ENCODE data around the gene ANO7.

ANO7 gene

DNA sequence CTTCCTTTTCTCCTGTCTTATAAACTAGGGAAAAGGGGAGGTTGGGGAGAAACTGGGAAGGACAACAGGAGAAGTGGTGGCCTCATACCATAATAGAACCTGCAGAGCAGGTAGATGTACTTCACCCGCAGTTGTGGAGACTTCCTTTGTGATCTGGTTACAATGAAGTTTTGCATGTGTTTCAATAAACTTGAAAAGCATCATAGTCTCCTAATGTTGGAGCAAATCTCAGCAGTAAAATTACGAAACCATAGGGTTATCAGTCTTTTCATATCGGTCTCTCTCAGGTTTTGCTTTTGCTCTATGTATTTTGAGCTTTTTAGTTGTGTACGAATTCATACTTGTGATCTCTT lies 30.5 kb downstream of the ANO7 start:
- Histone ChIP-seq H3K9me3 (ENCODE audit: low read length) (0 out of 2 replicates have a peak, but pooled peaks cover 3% of the 10 kb centered on the region), H3K79me2 (ENCODE audit: insufficient read depth, low read length) (no peaks in the 10 kb centered on the region), H2AFZ (ENCODE audit: low read length) (no peak overlapping the region), H3K36me3 (ENCODE audit: insufficient read depth, low read length) (no peaks in the 10 kb centered on the region), H3K4me1 (ENCODE audit: insufficient read depth, low read length, severe bottlenecking) (peaks cover 20% of the 10 kb centered on the region), H3K4me2 (ENCODE audit: low read length) (peak overlapping the region; percentile 73), H3K27ac (ENCODE audit: low read depth, low read length, poor library complexity, severe bottlenecking) (no peak overlapping the region), H3K27me3 (ENCODE audit: insufficient read depth, low read length) (no peaks in the 10 kb centered on the region), H3F3A (ENCODE audit: insufficient read depth, low read length) (0 out of 2 replicates have a peak, but pooled peaks cover 4% of the 10 kb centered on the region), H3K9ac (ENCODE audit: low read length) (peak overlapping the region; percentile 31; the same call in 1 of the 2 replicates), H3K4me3 (ENCODE audit: low read depth, low read length, poor library complexity, severe bottlenecking) (peak overlapping the region; percentile 53), H4K20me1 (ENCODE audit: insufficient read depth, low read length) (no peaks in the 10 kb centered on the region), H3K9me2 (ENCODE audit: low read depth, low read length) (no peaks in the 10 kb centered on the region)
- TF ChIP-seq, protein P1, sequence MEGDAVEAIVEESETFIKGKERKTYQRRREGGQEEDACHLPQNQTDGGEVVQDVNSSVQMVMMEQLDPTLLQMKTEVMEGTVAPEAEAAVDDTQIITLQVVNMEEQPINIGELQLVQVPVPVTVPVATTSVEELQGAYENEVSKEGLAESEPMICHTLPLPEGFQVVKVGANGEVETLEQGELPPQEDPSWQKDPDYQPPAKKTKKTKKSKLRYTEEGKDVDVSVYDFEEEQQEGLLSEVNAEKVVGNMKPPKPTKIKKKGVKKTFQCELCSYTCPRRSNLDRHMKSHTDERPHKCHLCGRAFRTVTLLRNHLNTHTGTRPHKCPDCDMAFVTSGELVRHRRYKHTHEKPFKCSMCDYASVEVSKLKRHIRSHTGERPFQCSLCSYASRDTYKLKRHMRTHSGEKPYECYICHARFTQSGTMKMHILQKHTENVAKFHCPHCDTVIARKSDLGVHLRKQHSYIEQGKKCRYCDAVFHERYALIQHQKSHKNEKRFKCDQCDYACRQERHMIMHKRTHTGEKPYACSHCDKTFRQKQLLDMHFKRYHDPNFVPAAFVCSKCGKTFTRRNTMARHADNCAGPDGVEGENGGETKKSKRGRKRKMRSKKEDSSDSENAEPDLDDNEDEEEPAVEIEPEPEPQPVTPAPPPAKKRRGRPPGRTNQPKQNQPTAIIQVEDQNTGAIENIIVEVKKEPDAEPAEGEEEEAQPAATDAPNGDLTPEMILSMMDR (IDR thresholded peaks at IDR 0.05; ENCODE audit: low read length): peak; percentile 21; the same call in 1 of the 2 replicates
- no peak for TF ChIP-seq EZH2 (IDR thresholded peaks at IDR 0.05; ENCODE audit: borderline replicate concordance, low read length)

DNA sequence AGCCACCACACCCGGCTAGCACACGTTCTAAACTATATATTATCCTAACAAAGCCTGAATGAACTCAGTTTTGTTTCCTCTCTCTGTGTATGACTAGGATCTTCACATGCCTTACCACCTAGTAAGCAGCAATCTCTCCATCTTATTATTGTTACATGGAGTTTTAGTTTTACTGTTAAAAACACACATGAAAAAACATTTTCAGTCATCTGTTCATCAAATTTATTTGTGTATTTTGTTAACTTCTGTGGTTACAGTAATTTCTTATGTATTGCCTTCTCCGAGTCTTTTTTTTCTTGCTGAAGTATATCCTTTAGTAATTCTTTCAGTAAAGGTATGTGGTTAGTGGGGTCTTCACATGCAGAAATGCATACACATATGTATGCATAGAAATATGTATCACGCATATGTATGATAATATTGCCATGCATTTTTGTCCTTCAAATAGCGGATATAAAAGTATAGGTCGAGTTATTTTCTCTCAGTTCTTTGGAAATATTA lies 31.4 kb downstream of the ANO7 start:
- H3K9ac ChIP-seq (ENCODE audit: low read length): no peak overlapping the region
- no peaks in the 10 kb centered on the region for H3K27me3 ChIP-seq (ENCODE audit: insufficient read depth, low read length)
- no peaks in the 10 kb centered on the region for H3K9me2 ChIP-seq (ENCODE audit: low read depth, low read length)

GRCh38 chr2:241223211-241224017 lies 34.9 kb downstream of the ANO7 start:
- no peak overlapping the region for H3K4me2 ChIP-seq (ENCODE audit: low read length)
- H3K4me3 ChIP-seq (ENCODE audit: low read depth, low read length, poor library complexity, severe bottlenecking): no peak overlapping the region
- H3K79me2 ChIP-seq (ENCODE audit: insufficient read depth, low read length): no peaks in the 10 kb centered on the region
- 0 out of 2 replicates have a peak, but pooled peaks cover 4% of the 10 kb centered on the region for H3F3A ChIP-seq (ENCODE audit: insufficient read depth, low read length)
- no peak overlapping the region for H3K9ac ChIP-seq (ENCODE audit: low read length)
- no peaks in the 10 kb centered on the region for H3K27me3 ChIP-seq (ENCODE audit: insufficient read depth, low read length)
- H4K20me1 ChIP-seq (ENCODE audit: insufficient read depth, low read length): no peaks in the 10 kb centered on the region
- H3K27ac ChIP-seq (ENCODE audit: low read depth, low read length, poor library complexity, severe bottlenecking): no peak overlapping the region
- H3K4me1 ChIP-seq (ENCODE audit: insufficient read depth, low read length, severe bottlenecking): peaks cover 13% of the 10 kb centered on the region
- H3K9me3 ChIP-seq (ENCODE audit: low read length): 0 out of 2 replicates have a peak, but pooled peaks cover 3% of the 10 kb centered on the region
- H2AFZ ChIP-seq (ENCODE audit: low read length): no peak overlapping the region
- TF ChIP-seq, protein P1 (IDR thresholded peaks at IDR 0.05; ENCODE audit: low read length): no peak
- no peak for TF ChIP-seq EZH2 (IDR thresholded peaks at IDR 0.05; ENCODE audit: borderline replicate concordance, low read length)
- no peaks in the 10 kb centered on the region for H3K9me2 ChIP-seq (ENCODE audit: low read depth, low read length)
- peaks cover 25% of the 10 kb centered on the region for H3K36me3 ChIP-seq (ENCODE audit: insufficient read depth, low read length)

More for the DNA sequence above, 31.4 kb downstream of the ANO7 start:
- Histone ChIP-seq H3K9me3 (ENCODE audit: low read length) (0 out of 2 replicates have a peak, but pooled peaks cover 3% of the 10 kb centered on the region), H3K4me2 (ENCODE audit: low read length) (no peak overlapping the region), H3K79me2 (ENCODE audit: insufficient read depth, low read length) (no peaks in the 10 kb centered on the region), H3K36me3 (ENCODE audit: insufficient read depth, low read length) (no peaks in the 10 kb centered on the region; the same call in 1 of the 2 replicates), H3F3A (ENCODE audit: insufficient read depth, low read length) (0 out of 2 replicates have a peak, but pooled peaks cover 4% of the 10 kb centered on the region), H4K20me1 (ENCODE audit: insufficient read depth, low read length) (no peaks in the 10 kb centered on the region), H2AFZ (ENCODE audit: low read length) (no peak overlapping the region), H3K4me3 (ENCODE audit: low read depth, low read length, poor library complexity, severe bottlenecking) (no peak overlapping the region), H3K27ac (ENCODE audit: low read depth, low read length, poor library complexity, severe bottlenecking) (no peak overlapping the region), H3K4me1 (ENCODE audit: insufficient read depth, low read length, severe bottlenecking) (peaks cover 20% of the 10 kb centered on the region)
- TF ChIP-seq, protein P1 (IDR thresholded peaks at IDR 0.05; ENCODE audit: low read length): no peak
- TF ChIP-seq EZH2 (IDR thresholded peaks at IDR 0.05; ENCODE audit: borderline replicate concordance, low read length): no peak
